Kidney (tissue), 14 donors: ENCODE measurements around the gene UBAC2. TPM values are rescaled to one million over a fixed set of nuclear protein-coding genes. Genes with fewer than 3 reads are reported as not detected.

ENCODE experiments used
- DNase-seq, 5 donors: peaks; one replicate each; pipeline ENCODE4 v3.0.0-alpha.2; 2013 to 2020
- FAIRE-seq: peaks from 2 replicates; lab custom pipeline; 2012; peaks lifted over from hg19 to GRCh38; lab: Jason Lieb, UNC
- H3K27ac ChIP-seq, 2 donors: one replicate each; pipeline ENCODE4 v1.7.0; 2013; ENCODE audit warnings: low read depth in 2 of 2, low read length in 2 of 2, inconsistent platforms in 1 of 2
- H3K27me3 ChIP-seq: one replicate; pipeline ENCODE4 v1.7.1; 2013; ENCODE audit warnings: low read length, inconsistent platforms; ENCODE audit not compliant: control insufficient read depth, insufficient read depth
- H3K36me3 ChIP-seq, 3 donors: one replicate each; pipeline versions ENCODE4 v1.7.0 to v1.7.1; 2013; ENCODE audit warnings: low read length in 3 of 3, control low read depth in 1 of 3, inconsistent platforms in 1 of 3; ENCODE audit not compliant: insufficient read depth in 3 of 3, control insufficient read depth in 2 of 3
- H3K4me1 ChIP-seq, 3 donors: one replicate each; pipeline versions ENCODE4 v1.7.0 to v1.7.1; 2013; ENCODE audit warnings: low read length in 3 of 3, inconsistent platforms in 1 of 3, low read depth in 1 of 3; ENCODE audit not compliant: control insufficient read depth in 2 of 3, insufficient read depth in 2 of 3
- H3K4me3 ChIP-seq, 3 donors: one replicate each; pipeline versions ENCODE4 v1.7.0 to v1.8.1; 2013; ENCODE audit warnings: low read length in 3 of 3, control low read depth in 1 of 3, inconsistent platforms in 1 of 3
- H3K9ac ChIP-seq, 3 donors: one replicate each; pipeline versions ENCODE4 v1.7.0 to v1.7.1; 2013; ENCODE audit warnings: low read length in 3 of 3, control low read depth in 1 of 3, inconsistent platforms in 1 of 3
- H3K9me3 ChIP-seq, 3 donors: one replicate each; pipeline versions ENCODE4 v1.7.0 to v1.7.1; 2013; ENCODE audit warnings: low read length in 3 of 3, control low read depth in 1 of 3, inconsistent platforms in 1 of 3; ENCODE audit not compliant: control insufficient read depth in 2 of 3, insufficient read depth in 1 of 3
- intact Hi-C: fragments of 100-400 bp; cut with DNase I; formaldehyde crosslinking; loops from one replicate; pipeline ENCODE4 v1.11.1; 2022
- polyA plus RNA-seq: library from polyadenylated mRNA; stranded (reverse); fragments of 350-450 nt; fragmentation: Illumina TruSeq; extraction: RNeasy Lipid Tissue Mini Kit (QIAGEN cat#74804); gene quantifications from one replicate; pipeline ENCODE4 v1.2.3, GENCODE V29; 2014; ENCODE audit warnings: low read depth, low replicate concordance; ENCODE audit not compliant: insufficient read depth
- total RNA-seq: library from RNA; stranded (reverse); fragmentation: NEBNext Ultra II Directional; extraction: Animal tissue kit (Norgen Biotek cat#: 25700); gene quantifications from one replicate; pipeline ENCODE4 v1.2.1, GENCODE V29; 2021
- TF ChIP-seq, protein P1 (sequence below): IDR thresholded peaks from 3 replicates; pipeline ENCODE4 v1.5.1; 2012; ENCODE audit warnings: mild to moderate bottlenecking, moderate library complexity, borderline replicate concordance; ENCODE audit not compliant: insufficient read depth; ENCODE audit errors: extremely low read depth
- donor health status: control.
- donor health status: control.
- donor health status: control.
- donor health status: control.
- donor health status: control.
- donor health status: DM: yes; HTN: yes; CAD: no.
- donor health status: Normal renal cell carcinoma (clear cell type).

The UBAC2 gene
- total and polyA plus RNA-seq, 2 donors from 2014 or later = 61.8 to 77.5 TPM

DNA sequence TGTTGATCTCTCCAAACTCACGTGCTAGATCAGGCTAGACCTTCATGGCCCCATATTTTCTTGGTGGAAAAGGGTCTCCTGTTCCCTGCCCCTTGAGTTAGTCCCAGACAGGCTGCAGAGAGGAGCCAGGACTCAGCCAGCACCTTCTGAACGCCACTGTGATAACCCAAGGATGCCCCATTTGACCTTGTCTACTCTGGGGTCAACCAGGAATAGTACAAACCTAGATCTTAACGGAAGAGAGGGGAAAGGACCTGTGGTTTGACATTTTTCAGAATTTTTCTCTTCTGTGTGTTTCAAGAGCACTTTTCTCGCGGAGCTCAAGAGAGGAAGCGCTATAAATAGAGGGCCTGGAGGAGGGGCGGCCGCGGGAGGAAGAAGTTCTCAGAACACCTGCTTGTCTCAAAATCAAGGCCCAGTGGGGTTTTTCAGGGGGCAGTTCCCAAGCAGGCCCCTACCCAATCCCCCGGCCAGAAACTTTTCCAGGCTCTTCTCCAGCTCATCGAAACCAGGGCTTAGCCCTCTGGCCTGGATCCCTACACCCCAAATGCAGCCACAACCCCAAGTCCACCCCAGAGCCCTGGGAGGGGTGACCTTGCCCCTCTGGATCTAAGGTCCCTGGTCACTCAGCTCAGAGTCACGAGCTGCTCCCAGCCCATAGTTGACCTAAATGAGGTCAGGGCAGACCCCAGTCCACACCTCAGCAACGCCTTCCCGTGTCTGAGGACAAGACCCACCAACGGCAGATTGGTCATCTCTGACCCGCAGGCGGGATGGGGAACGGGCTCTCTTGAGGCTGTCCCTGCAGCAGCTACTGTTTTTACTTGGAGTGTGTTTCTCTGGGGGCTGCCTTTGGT lies 225.1 kb downstream of the UBAC2 start:
- intact Hi-C loops = no loop called here
- FAIRE-seq = no peak
- TF ChIP-seq, protein P1, sequence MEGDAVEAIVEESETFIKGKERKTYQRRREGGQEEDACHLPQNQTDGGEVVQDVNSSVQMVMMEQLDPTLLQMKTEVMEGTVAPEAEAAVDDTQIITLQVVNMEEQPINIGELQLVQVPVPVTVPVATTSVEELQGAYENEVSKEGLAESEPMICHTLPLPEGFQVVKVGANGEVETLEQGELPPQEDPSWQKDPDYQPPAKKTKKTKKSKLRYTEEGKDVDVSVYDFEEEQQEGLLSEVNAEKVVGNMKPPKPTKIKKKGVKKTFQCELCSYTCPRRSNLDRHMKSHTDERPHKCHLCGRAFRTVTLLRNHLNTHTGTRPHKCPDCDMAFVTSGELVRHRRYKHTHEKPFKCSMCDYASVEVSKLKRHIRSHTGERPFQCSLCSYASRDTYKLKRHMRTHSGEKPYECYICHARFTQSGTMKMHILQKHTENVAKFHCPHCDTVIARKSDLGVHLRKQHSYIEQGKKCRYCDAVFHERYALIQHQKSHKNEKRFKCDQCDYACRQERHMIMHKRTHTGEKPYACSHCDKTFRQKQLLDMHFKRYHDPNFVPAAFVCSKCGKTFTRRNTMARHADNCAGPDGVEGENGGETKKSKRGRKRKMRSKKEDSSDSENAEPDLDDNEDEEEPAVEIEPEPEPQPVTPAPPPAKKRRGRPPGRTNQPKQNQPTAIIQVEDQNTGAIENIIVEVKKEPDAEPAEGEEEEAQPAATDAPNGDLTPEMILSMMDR = no peak

DNA sequence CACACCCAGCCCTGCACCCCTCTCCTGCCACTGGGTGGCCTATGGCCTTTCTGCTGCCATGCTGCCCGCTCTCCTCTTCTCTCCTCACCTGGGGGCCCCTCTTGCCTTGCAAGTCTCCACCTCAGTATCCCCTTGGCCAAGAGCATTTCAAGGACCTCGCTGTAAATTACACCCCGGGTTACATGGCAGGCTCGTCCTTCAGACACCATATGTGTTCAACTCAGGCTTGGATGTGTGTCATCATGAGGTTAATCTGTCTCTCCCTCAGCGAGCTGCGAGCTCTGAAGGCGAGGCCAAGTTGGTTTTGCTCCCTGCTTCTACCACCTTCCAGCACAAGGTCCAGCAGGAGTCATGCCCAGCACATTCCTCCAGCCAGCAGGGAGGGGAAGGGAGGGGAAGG lies 225.8 kb downstream of the UBAC2 start:
- TF ChIP-seq, protein P1 = no peak
- H3K9me3 ChIP-seq = no peaks in the 10 kb centered on the region
- peaks cover 0 to 4% (median 0%) of the 10 kb centered on the region in 3 donors for H3K4me1 ChIP-seq
- no peaks in the 10 kb centered on the region for H3K36me3 ChIP-seq
- FAIRE-seq (no peak), DNase-seq (peak in 1 of 5 donors; percentile 9)
- intact Hi-C loops = no loop called here
- H3K27me3 ChIP-seq = no peaks in the 10 kb centered on the region
- H3K27ac ChIP-seq = no peak overlapping the region
- H3K9ac ChIP-seq = no peak overlapping the region
- H3K4me3 ChIP-seq = no peak overlapping the region

More for the DNA sequence above, 225.1 kb downstream of the UBAC2 start:
- peaks cover 0 to 4% (median 0%) of the 10 kb centered on the region in 3 donors for H3K4me1 ChIP-seq
- no peaks in the 10 kb centered on the region for H3K27me3 ChIP-seq
- DNase-seq = no peak
- H3K9ac ChIP-seq = no peak overlapping the region
- H3K9me3 ChIP-seq = no peaks in the 10 kb centered on the region
- no peaks in the 10 kb centered on the region for H3K36me3 ChIP-seq
- no peak overlapping the region for H3K27ac ChIP-seq
- H3K4me3 ChIP-seq = no peak overlapping the region

- no peak overlapping the region for H3K9ac ChIP-seq
- intact Hi-C loops = loop anchor here (10.0 kb wide), 1 partner anchor 255 kb away; no protein-coding TSS in a partner anchor
- no peak for FAIRE-seq
These were observed 229.0 kb downstream of the UBAC2 start for GRCh38 chr13:99429670-99430069.

More at GRCh38 chr13:99429670-99430069, 229.0 kb downstream of the UBAC2 start:
- H3K9me3 ChIP-seq = no peaks in the 10 kb centered on the region
- no peaks in the 10 kb centered on the region for H3K27me3 ChIP-seq
- TF ChIP-seq, protein P1 = no peak
- peaks cover 0 to 6% (median 0%) of the 10 kb centered on the region in 3 donors for H3K4me1 ChIP-seq
- no peak for DNase-seq
- no peak overlapping the region for H3K4me3 ChIP-seq
- H3K27ac ChIP-seq = no peak overlapping the region
- no peaks in the 10 kb centered on the region for H3K36me3 ChIP-seq
